MCF 10A (cell line): ENCODE measurements around the gene CORO7. TPM values are rescaled to one million over a fixed set of nuclear protein-coding genes. Genes with fewer than 3 reads are reported as not detected.

ENCODE experiments used
- BruUV-seq: library from RNA; stranded (reverse); fragments of 400-500 nt; replicated peaks from 2 replicates; lab custom pipeline; 2021; lab: Mats Ljungman, UMichigan
- CTCF ChIA-PET: fragments of 300-600 bp; sonication (Branson Sonifier 250); formaldehyde crosslinking; extraction: SDS; loops from one replicate; lab custom pipeline; 2021; ENCODE audit warnings: antibody characterized with exemption, inconsistent platforms; lab: Yijun Ruan, JAX
- POLR2A ChIA-PET: fragments of 300-600, 350-650 bp; sonication (Branson Sonifier 250); formaldehyde crosslinking; extraction: SDS; loops from one replicate; lab custom pipeline; 2020; ENCODE audit warnings: antibody characterized with exemption, inconsistent platforms; lab: Yijun Ruan, JAX
- DNase-seq: peaks from one replicate; pipeline ENCODE4 v3.0.0-alpha.2; 2018; ENCODE audit not compliant: unreplicated experiment
- H3K27ac Mint-ChIP-seq: one replicate; pipeline ENCODE4 v1.8.0; 2022; ENCODE audit warnings: mild to moderate bottlenecking, low read depth, mixed read lengths; ENCODE audit not compliant: unreplicated experiment
- H3K27me3 Mint-ChIP-seq: one replicate; pipeline ENCODE4 v1.8.0; 2022; ENCODE audit warnings: mixed read lengths; ENCODE audit not compliant: insufficient read depth, unreplicated experiment
- H3K36me3 Mint-ChIP-seq: one replicate; pipeline ENCODE4 v1.8.0; 2022; ENCODE audit warnings: mild to moderate bottlenecking, moderate library complexity, mixed read lengths; ENCODE audit not compliant: insufficient read depth, unreplicated experiment
- H3K4me1 Mint-ChIP-seq: one replicate; pipeline ENCODE4 v1.8.0; 2022; ENCODE audit warnings: mixed read lengths; ENCODE audit not compliant: insufficient read depth, unreplicated experiment
- H3K4me3 Mint-ChIP-seq: one replicate; pipeline ENCODE4 v1.8.0; 2022; ENCODE audit warnings: mild to moderate bottlenecking, moderate library complexity, mixed read lengths; ENCODE audit not compliant: unreplicated experiment
- H3K9me3 Mint-ChIP-seq: one replicate; pipeline ENCODE4 v1.8.0; 2022; ENCODE audit warnings: mixed read lengths; ENCODE audit not compliant: unreplicated experiment
- CTCF ChIP-seq: fragments of 200-600 bp; IDR thresholded peaks from one replicate; pipeline ENCODE4 v1.8.0; 2022; ENCODE audit warnings: antibody characterized with exemption, mild to moderate bottlenecking; ENCODE audit not compliant: unreplicated experiment
- intact Hi-C: fragments of 100-400 bp; cut with micrococcal nuclease; formaldehyde crosslinking; loops from 2 replicates; pipeline ENCODE4 v1.14.1; 2022
- total RNA-seq: library from RNA; stranded (reverse); gene quantifications from 2 replicates; pipeline ENCODE4 v1.2.3, GENCODE V29; 2022

The CORO7 gene
- total RNA-seq, 1 experiment from 2014 or later = 20.3 TPM

GRCh38 chr16:4460936-4461249 lies 44.5 kb upstream of the CORO7 start:
- BruUV-seq = no TSS peak
- Mint-ChIP-seq H3K36me3 (peaks cover 65% of the 10 kb centered on the region), H3K27me3 (no peaks in the 10 kb centered on the region), H3K4me3 (no peak overlapping the region), H3K9me3 (no peaks in the 10 kb centered on the region), H3K4me1 (peaks cover 18% of the 10 kb centered on the region), H3K27ac (no peak overlapping the region)
- POLR2A ChIA-PET = interaction anchor here (0.7 to 2.0 kb wide), 2 partner anchors 35 to 484 kb away, joined by 3 to 5 read pairs; no protein-coding TSS in a partner anchor
- TF ChIP-seq CTCF = no peak
- no peak for DNase-seq
- CTCF ChIA-PET = interaction anchor here (0.6 to 1.3 kb wide), 2 partner anchors 32 to 558 kb away, joined by 3 read pairs; no protein-coding TSS in a partner anchor
- intact Hi-C loops = no loop called here

GRCh38 chr16:4455951-4456350 lies 39.6 kb upstream of the CORO7 start:
- H3K4me1 Mint-ChIP-seq = peaks cover 7% of the 10 kb centered on the region
- CTCF ChIA-PET = no interaction called here
- DNase-seq = no peak
- intact Hi-C loops = no loop called here
- H3K27me3 Mint-ChIP-seq = no peaks in the 10 kb centered on the region
- H3K9me3 Mint-ChIP-seq = no peaks in the 10 kb centered on the region
- no peak for TF ChIP-seq CTCF
- BruUV-seq = no TSS peak
- H3K36me3 Mint-ChIP-seq = peaks cover 93% of the 10 kb centered on the region
- POLR2A ChIA-PET = interaction anchor here (1.1 kb wide), 1 partner anchor 8 kb away, joined by 4 read pairs; no protein-coding TSS in a partner anchor
- H3K27ac Mint-ChIP-seq = no peak overlapping the region
- H3K4me3 Mint-ChIP-seq = no peak overlapping the region

GRCh38 chr16:4455081-4455480 lies 38.7 kb upstream of the CORO7 start:
- no peak for TF ChIP-seq CTCF
- no peak for DNase-seq
- CTCF ChIA-PET = interaction anchor here (0.5 kb wide), 1 partner anchor 258 kb away, joined by 5 read pairs; no protein-coding TSS in a partner anchor
- H3K4me1 Mint-ChIP-seq = peaks cover 7% of the 10 kb centered on the region
- POLR2A ChIA-PET = interaction anchor here (0.8 to 1.1 kb wide), 2 partner anchors 9 to 14 kb away, joined by 3 to 4 read pairs; no protein-coding TSS in a partner anchor
- intact Hi-C loops = no loop called here
- no peak overlapping the region for H3K27ac Mint-ChIP-seq
- BruUV-seq = no TSS peak
- peaks cover 94% of the 10 kb centered on the region for H3K36me3 Mint-ChIP-seq
- no peak overlapping the region for H3K4me3 Mint-ChIP-seq
- H3K27me3 Mint-ChIP-seq = no peaks in the 10 kb centered on the region
- H3K9me3 Mint-ChIP-seq = no peaks in the 10 kb centered on the region

- Mint-ChIP-seq H3K27me3 (no peaks in the 10 kb centered on the region), H3K4me3 (no peak overlapping the region), H3K36me3 (peaks cover 94% of the 10 kb centered on the region), H3K27ac (no peak overlapping the region), H3K9me3 (no peaks in the 10 kb centered on the region), H3K4me1 (peaks cover 7% of the 10 kb centered on the region)
- no peak for TF ChIP-seq CTCF
- intact Hi-C loops = no loop called here
- ChIA-PET CTCF (interaction anchor here (0.5 kb wide), 1 partner anchor 257 kb away, joined by 5 read pairs; no protein-coding TSS in a partner anchor), POLR2A (interaction anchor here (0.8 kb wide), 1 partner anchor 14 kb away, joined by 3 read pairs; no protein-coding TSS in a partner anchor)
- DNase-seq = no peak
- BruUV-seq = no TSS peak
Observed at GRCh38 chr16:4454623-4455022, 38.2 kb upstream of the CORO7 start.
